Thymus (tissue), 11 donors: ENCODE results near the gene THAP11. TPM values are rescaled to one million over a fixed set of nuclear protein-coding genes. Genes with fewer than 3 reads are reported as not detected.

Source experiments
- DNase-seq, 9 donors: peaks; one replicate each; pipeline ENCODE4 v3.0.0-alpha.2; 2013; ENCODE audit warnings: low spot score in 9 of 9, low read depth in 6 of 9, missing footprints in 1 of 9
- H3K27ac ChIP-seq, 2 donors: one replicate each; pipeline ENCODE4 v1.5.1; 2013; ENCODE audit warnings: control low read depth in 1 of 2, low read depth in 1 of 2, low read length in 1 of 2, mild to moderate bottlenecking in 1 of 2, moderate library complexity in 1 of 2
- H3K27me3 ChIP-seq, 2 donors: one replicate each; pipeline ENCODE4 v1.5.1; 2013; ENCODE audit warnings: low read length in 1 of 2; ENCODE audit not compliant: control insufficient read depth in 2 of 2, insufficient read depth in 1 of 2
- H3K36me3 ChIP-seq, 2 donors: one replicate each; pipeline ENCODE4 v1.5.1; 2013; ENCODE audit warnings: low read length in 1 of 2, mild to moderate bottlenecking in 1 of 2, moderate library complexity in 1 of 2; ENCODE audit not compliant: control insufficient read depth in 2 of 2, insufficient read depth in 2 of 2
- H3K4me1 ChIP-seq, 2 donors: one replicate each; pipeline ENCODE4 v1.5.1; 2013; ENCODE audit warnings: low read length in 2 of 2; ENCODE audit not compliant: control insufficient read depth in 2 of 2, insufficient read depth in 2 of 2
- H3K4me3 ChIP-seq, 2 donors: one replicate each; pipeline ENCODE4 v1.5.1; 2013; ENCODE audit warnings: low read length in 2 of 2, control low read depth in 1 of 2, mild to moderate bottlenecking in 1 of 2
- H3K9me3 ChIP-seq, 2 donors: one replicate each; pipeline ENCODE4 v1.5.1; 2013; ENCODE audit warnings: low read length in 1 of 2, mild to moderate bottlenecking in 1 of 2; ENCODE audit not compliant: control insufficient read depth in 2 of 2, insufficient read depth in 1 of 2
- WGBS: extraction: QIAGEN DNeasy Blood & Tissue Kit; methylation state at CpG from one replicate; pipeline ENCODE4 v1.1.7; 2013; 5-methylcytosine and 5-hydroxymethylcytosine counted together
- polyA plus RNA-seq: library from polyadenylated mRNA; stranded (reverse); fragments of 200-250 nt; gene quantifications from one replicate; pipeline ENCODE4 v1.2.3, GENCODE V29; 2013
- total RNA-seq: library from RNA; stranded (reverse); fragments of 120-200 nt; gene quantifications from one replicate; pipeline ENCODE4 v1.2.4, GENCODE V29; 2013
- donor health status: healthy.

Gene THAP11
- total and polyA plus RNA-seq, 2 donors: 25.7 to 38.2 TPM

GRCh38 chr16:67805718-67806427 lies 36.2 kb upstream of the THAP11 start:
- 1% methylated on average over 26 of the region's 26 CpGs for WGBS
- H3K4me3 ChIP-seq: peak overlapping the region; percentile 69 to 87
- peaks cover 8 to 23% of the 10 kb centered on the region in 2 donors for H3K36me3 ChIP-seq
- DNase-seq: no peak
- peaks cover 19 to 38% of the 10 kb centered on the region in 2 donors for H3K4me1 ChIP-seq
- H3K27me3 ChIP-seq: no peaks in the 10 kb centered on the region
- no peaks in the 10 kb centered on the region for H3K9me3 ChIP-seq
- peak overlapping the region; percentile 32 to 34 for H3K27ac ChIP-seq

- no peaks in the 10 kb centered on the region for H3K27me3 ChIP-seq
- peak within 1 kb of the TSS; percentile 67 to 68 for H3K27ac ChIP-seq
- H3K9me3 ChIP-seq: no peaks in the 10 kb centered on the region
- peaks cover 4 to 20% of the 10 kb centered on the region in 2 donors for H3K36me3 ChIP-seq
- peak; percentile 88 to 99 (median 98) for DNase-seq
- WGBS: under 1% methylated on average over 54 of the region's 54 CpGs
- peak within 1 kb of the TSS; percentile 69 to 87 for H3K4me3 ChIP-seq
- H3K4me1 ChIP-seq: peaks cover 19 to 34% of the 10 kb centered on the region in 2 donors
These were observed 35.5 kb upstream of the THAP11 start, which contains the start of the genes RANBP10 and TSNAXIP1 for GRCh38 chr16:67806428-67807147. Gene RANBP10, minus strand, starts transcription at chr16:67806560. Its CDS starts 24 bp downstream, at chr16:67806536. Gene TSNAXIP1, plus strand, starts transcription at chr16:67806889. Its CDS starts 261 bp downstream, at chr16:67807150.

- Histone ChIP-seq H3K4me1 (peaks cover 17 to 27% of the 10 kb centered on the region in 2 donors), H3K9me3 (no peaks in the 10 kb centered on the region), H3K36me3 (peaks cover 4 to 18% of the 10 kb centered on the region in 2 donors), H3K27me3 (no peaks in the 10 kb centered on the region), H3K4me3 (peak overlapping the region; percentile 69 to 87), H3K27ac (no peak overlapping the region)
- 41% methylated on average over 24 of the region's 24 CpGs for WGBS
- DNase-seq: peak in 1 of 9 donors; percentile 37
These were observed 34.9 kb upstream of the THAP11 start for GRCh38 chr16:67807148-67807682.

GRCh38 chr16:67811899-67812298 lies 30.2 kb upstream of the THAP11 start:
- Histone ChIP-seq H3K4me3 (no peak overlapping the region), H3K27ac (no peak overlapping the region), H3K4me1 (peaks cover 6 to 13% of the 10 kb centered on the region in 2 donors), H3K36me3 (no peaks in the 10 kb centered on the region), H3K27me3 (no peaks in the 10 kb centered on the region), H3K9me3 (peaks cover 0 to 4% of the 10 kb centered on the region in 2 donors)
- WGBS: 100% methylated on average over 1 of the region's 1 CpG
- DNase-seq: no peak

GRCh38 chr16:67814567-67814966 lies 27.6 kb upstream of the THAP11 start:
- H3K9me3 ChIP-seq: peaks cover 0 to 4% of the 10 kb centered on the region in 2 donors
- no peaks in the 10 kb centered on the region for H3K27me3 ChIP-seq
- H3K27ac ChIP-seq: no peak overlapping the region
- H3K4me1 ChIP-seq: peaks cover 0 to 7% of the 10 kb centered on the region in 2 donors
- 98% methylated on average over 8 of the region's 8 CpGs for WGBS
- no peak for DNase-seq
- H3K36me3 ChIP-seq: no peaks in the 10 kb centered on the region
- H3K4me3 ChIP-seq: no peak overlapping the region

- WGBS: 97% methylated on average over 11 of the region's 11 CpGs
- H3K27me3 ChIP-seq: no peaks in the 10 kb centered on the region
- peaks cover 0 to 4% of the 10 kb centered on the region in 2 donors for H3K9me3 ChIP-seq
- no peaks in the 10 kb centered on the region for H3K36me3 ChIP-seq
- H3K4me3 ChIP-seq: no peak overlapping the region
- DNase-seq: no peak
- peaks cover 0 to 7% of the 10 kb centered on the region in 2 donors for H3K4me1 ChIP-seq
- no peak overlapping the region for H3K27ac ChIP-seq
These were observed 21.4 kb upstream of the THAP11 start for GRCh38 chr16:67820608-67821259.

GRCh38 chr16:67822511-67822910 lies 19.6 kb upstream of the THAP11 start:
- Histone ChIP-seq H3K9me3 (no peaks in the 10 kb centered on the region), H3K4me3 (no peak overlapping the region), H3K4me1 (no peaks in the 10 kb centered on the region), H3K27ac (no peak overlapping the region), H3K27me3 (no peaks in the 10 kb centered on the region), H3K36me3 (peaks cover 4 to 9% of the 10 kb centered on the region in 2 donors)
- 95% methylated on average over 2 of the region's 2 CpGs for WGBS
- no peak for DNase-seq

GRCh38 chr16:67825119-67825518 lies 17.0 kb upstream of the THAP11 start:
- H3K36me3 ChIP-seq: peaks cover 29 to 32% of the 10 kb centered on the region in 2 donors
- H3K4me3 ChIP-seq: no peak overlapping the region
- WGBS: 95% methylated on average over 8 of the region's 8 CpGs
- H3K4me1 ChIP-seq: no peaks in the 10 kb centered on the region
- no peak overlapping the region for H3K27ac ChIP-seq
- DNase-seq: no peak
- no peaks in the 10 kb centered on the region for H3K27me3 ChIP-seq
- peaks cover 0 to 9% of the 10 kb centered on the region in 2 donors for H3K9me3 ChIP-seq
